Stimulated activated CD4-positive, alpha-beta T cell treated with anti-CD3 and anti-CD28 coated beads, Interleukin-15, amount 100 ng/mL, for 48 hours (primary cell): Measurements from ENCODE around the gene B9D2.
A peak's percentile ranks its signal among the peaks of the same experiment; 100 is the strongest.
"Not testable (repeated sequence)": the region's sequence is repeated elsewhere in the genome, so short reads cannot be mapped to it uniquely, and the experiment has no call there.

Experiments used
- DNase-seq, 2 donors: peaks; one replicate each; pipeline ENCODE4 v3.0.0-alpha.2; 2020; ENCODE audit warnings: low read depth in 2 of 2

The B9D2 gene, protein sequence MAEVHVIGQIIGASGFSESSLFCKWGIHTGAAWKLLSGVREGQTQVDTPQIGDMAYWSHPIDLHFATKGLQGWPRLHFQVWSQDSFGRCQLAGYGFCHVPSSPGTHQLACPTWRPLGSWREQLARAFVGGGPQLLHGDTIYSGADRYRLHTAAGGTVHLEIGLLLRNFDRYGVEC

DNA sequence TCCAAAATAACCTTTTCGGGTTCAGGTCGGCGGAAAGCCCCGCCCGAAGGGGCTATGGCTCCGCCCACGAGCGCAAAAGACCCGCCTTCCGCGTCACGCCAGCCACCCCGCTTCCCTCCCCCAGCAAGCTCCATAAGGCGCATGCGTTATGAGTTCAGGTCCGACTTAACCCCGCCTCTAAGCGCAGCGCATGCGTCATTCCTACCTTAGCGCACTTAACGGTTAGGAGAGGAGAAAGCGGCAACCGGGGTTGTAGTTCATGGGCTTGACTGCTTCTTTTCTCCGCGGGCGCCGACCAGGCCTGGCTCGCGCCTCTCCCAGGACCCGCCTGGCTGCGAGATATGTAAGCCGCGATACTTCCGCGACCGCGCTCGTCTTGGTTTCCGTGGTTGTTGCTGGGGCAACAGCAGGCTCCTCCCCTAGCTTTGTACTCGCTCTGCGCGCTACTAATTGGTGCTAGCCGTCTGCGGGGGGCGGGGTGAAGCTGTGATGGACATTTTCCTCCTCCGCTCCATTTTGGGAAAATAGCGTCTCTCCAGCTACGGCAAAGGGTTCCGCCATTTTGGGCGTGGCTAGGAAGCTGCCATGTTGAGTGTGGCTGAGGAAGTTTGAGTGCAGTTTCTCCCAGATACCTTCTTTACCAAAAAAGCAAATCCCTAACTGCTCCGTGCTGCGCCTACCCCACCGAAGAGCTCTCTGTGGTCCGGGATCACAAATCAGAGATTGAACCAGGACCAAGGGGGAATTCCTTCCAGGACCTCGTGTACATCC, at the start of gene B9D2:
Gene B9D2, minus strand, starts transcription at position 397 of the 771 bp plus-strand sequence. CDS start 630 bp downstream, outside the sequence.
- DNase-seq: peak; percentile 95 to 97

DNA sequence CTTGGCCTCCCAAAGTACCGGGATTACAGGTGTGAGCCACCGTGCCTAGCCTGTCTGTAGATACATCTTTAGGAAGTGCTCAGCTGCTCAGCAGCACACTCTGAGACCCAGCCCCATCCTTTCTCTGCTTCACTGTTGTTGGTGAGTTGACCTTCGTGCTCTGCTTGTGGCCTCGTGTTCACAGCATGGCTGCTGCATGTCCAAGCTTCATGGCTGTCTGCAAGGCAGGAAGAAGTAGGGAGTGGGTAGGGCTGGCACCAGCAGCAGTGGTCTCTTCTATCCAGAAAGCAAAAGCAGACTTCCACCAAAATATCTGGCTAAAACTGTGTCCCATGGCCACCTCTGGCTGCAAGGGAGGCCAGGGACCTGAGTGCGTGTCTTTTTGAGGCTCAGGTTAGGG, 49.0 kb upstream of the B9D2 start:
- no peak for DNase-seq

DNA sequence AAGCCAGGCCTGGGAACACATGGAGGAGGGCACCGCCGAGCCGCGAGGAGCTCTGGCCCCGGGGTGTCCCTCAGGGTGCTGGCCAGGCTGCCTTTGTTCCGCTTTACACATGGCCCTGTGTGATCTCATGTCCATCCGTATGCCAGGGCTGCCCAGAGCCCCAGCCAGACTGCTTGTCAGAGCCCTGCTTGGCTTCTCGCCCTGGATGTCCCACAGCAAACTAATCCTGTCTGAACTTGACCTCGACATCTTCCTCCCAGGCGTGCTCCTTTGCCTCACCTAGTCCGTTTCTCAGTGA, 48.0 kb upstream of the B9D2 start:
- DNase-seq: no peak

DNA sequence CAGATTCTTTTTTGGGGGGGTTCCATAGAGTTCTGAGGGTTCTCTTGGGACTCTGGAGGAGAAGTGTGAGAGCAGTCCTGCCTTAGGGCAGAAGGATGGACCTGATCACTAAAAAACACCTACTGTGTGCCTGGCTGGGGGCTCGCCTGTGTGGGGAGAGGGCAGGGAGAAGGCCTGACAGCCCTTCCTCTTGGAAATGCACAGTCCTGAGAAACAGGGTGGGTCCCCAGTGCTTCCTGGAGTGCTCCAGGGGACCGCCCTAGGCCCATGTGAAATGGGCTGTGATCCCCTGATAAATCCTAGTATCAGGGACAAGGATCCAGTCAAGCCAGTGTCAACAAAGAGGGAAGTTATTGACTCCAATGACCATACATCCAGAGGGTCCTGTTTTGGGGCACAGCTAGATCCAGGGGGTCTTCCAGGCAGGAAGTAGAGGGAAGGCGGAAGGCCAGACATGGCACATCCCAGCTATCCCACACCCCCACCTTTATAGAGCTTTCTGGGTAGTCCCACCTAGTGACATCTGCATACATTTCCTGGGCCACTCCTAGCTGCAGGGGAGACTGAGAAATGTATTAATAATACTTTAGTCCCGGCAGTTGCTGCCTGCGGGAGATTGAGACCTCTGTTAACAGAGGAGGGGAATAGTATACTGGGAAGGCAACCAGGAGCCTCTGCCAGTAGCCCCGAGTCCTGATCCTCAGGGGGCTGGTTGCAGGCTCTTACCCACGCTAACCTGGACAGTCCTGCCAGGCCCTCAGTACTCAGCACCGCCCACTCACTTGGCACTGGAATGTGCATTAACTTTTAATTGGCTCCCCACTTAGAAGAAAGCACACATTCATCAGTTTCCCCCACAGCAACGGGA, 47.4 kb upstream of the B9D2 start:
- no peak for DNase-seq

DNA sequence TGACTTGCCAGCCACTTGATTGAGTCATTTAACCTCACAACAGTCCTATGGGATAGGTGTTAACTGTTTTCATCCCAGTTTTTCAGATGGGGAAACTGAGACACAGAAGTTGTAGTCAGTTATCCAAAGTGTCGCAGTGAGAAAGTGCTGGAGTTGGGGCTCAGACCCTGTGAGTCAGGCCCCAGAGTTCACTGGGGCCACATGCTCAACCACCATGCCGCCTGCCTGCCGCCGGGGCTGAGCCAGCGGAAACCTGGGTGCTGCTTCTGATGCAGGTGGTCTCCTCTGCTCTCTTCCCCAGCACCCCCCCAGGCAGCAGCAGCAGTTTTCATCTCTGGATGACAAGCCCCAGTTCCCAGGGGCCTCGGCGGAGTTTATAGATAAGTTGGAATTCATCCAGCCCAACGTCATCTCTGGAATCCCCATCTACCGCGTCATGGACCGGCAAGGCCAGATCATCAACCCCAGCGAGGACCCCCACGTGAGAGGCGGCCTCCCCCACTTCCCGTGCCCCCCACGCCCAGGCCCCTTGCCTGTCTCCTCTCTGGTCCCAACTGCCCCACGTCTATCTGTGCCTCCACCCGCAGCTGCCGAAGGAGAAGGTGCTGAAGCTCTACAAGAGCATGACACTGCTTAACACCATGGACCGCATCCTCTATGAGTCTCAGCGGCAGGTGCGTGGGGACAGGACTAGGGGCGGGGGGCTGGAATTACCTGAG, 46.5 kb upstream of the B9D2 start:
- no peak for DNase-seq

DNA sequence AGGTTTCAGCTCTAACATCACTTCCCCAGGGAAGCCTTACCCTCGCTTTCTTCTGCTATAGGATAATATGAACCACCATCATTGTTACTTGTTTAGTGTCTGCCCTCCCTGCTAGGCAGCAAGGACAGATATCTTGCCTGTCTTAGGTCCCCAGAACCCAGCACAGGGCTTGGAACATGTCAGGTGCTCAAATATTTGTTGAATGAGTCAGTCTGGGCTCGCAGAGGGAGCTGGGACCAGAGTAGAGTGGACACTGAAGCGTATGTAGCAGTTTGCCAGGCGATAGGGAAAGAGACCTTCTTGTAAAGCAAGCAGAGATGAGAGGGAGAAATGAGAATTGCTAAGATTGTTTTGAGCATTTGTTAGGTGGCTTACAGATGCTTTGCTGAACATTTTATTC, 45.3 kb upstream of the B9D2 start:
- no peak for DNase-seq

DNA sequence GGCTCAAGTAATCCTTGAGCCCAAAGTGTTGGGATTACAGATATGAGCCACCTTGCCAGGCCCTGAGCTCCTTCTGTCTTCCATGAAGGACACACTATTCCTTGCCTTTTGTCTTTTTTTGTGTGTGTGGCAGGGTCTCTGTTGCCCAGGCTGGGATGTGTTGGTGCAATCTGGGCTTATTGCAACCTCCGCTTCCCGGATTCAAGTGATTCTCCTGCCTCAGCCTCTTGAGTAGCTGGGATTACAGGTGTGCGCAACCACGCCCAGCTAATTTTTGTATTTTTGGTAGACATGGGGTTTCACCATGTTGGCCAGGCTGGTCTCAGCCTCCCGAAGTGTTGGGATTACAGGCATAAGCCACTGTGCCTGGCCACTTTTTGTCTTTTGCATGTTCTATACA, 44.9 kb upstream of the B9D2 start:
- DNase-seq: not testable (repeated sequence)

DNA sequence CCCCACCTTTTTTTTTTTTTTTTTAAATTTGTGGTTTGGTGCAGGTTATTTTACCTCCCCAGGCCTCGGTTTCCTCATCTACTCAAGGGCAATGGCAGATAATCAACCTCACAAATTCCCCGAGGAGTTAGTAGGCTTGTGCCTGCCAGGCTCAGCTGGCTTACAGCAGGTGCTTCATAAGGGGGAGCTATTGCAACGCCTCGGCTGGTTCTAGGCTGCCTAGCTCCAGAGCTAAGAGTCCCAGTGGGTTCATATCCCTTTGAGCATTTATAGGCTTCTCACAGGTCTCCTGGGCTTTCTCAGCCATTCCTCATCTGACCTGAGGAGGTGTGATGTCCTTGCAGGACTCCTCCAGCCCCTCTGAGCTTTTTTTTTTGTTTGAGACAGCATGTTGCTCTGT, 44.3 kb upstream of the B9D2 start:
- DNase-seq: no peak

DNA sequence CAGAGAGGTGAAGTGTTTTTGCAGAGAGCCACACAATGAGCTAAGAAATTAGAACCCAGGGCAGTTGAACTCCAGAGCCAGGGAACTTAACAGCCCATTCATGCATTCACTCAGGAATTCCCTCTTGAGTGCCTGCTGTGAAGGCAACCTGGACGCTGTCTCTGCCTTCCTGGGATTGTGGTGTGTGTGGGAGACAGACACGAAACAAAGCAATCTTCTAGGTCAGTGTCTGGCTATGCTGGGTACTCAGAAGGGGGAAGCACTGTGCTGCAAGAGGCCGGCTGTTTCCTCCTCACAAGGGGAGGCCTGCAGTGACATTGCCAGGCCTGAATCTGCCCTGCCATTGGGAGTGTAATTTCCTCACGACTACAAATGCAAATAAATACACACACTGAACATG, 43.3 kb upstream of the B9D2 start:
- no peak for DNase-seq

DNA sequence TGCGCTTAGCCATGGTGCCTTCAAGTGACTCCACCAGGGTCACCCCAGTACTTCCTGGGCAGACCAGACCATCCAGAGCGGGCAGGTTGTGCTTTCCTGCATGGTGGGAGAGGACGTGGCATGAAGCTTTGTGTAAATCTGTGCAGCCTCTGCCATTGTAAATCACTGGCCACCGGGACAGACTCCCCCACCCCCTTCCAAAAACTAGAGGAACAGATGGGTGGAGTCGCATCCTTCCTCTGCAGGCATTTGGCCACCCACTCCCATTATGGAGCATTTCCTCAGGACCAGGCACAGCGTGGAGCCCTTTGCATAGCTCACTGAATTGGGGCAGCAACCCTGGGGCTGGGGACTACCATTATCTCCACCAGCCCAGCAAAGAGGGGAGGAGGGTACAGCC, 41.8 kb upstream of the B9D2 start:
- DNase-seq: no peak

DNA sequence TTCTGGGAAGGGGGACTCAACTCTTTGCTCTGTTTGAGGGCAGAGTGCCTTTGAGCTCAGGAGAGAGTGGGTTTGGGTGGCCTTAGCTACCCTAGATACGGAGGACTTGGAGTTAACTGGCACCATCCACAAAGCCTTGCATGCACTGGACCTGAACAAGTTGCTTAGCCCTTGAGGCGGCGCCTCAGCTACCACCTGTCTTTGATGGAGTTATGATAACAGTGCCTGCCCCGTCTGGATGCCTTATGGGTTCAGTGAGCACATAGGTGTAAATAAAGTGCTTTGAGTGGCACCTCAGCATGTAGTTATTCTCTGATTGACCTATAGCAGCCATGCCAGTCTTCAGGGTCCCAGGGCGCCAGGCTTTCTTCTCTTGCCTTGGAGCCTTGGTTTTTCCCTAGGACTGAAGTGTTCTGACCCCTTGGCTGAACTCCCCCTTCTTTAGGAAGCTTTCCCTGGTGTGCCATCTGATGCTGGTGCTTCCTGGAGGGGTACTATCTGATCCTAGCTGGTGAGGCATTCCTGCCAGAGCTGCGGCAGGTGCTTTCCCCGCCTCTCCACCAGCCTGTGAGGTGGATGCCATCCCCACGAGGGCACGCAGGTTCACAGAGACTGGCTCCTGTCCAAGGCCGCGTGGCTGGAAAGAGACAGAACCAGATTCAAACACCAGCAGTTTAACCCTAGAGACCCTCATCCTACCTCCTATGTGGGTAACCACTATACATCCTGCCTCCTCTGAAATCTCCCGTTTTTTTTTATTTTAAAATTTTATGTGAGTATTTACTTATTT, 39.4 kb upstream of the B9D2 start:
- no peak for DNase-seq

DNA sequence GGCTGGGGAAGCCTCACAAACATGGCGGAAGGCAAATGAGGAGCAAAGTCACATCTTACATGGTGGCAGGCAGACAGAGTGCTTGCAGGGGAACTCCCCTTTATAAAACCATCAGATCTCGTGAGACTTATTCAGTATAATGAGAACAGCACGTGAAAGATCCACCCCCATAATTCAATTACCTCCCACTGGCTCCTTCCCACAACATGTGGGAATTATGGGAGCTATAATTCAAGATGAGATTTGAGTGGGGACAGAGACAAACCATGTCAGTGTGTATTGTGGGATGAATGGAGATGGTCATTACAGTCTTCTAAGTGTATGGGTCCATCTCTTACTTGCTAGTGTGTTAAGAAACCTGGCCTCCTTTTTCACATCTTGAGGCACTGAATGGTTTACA, 38.1 kb upstream of the B9D2 start:
- no peak for DNase-seq

DNA sequence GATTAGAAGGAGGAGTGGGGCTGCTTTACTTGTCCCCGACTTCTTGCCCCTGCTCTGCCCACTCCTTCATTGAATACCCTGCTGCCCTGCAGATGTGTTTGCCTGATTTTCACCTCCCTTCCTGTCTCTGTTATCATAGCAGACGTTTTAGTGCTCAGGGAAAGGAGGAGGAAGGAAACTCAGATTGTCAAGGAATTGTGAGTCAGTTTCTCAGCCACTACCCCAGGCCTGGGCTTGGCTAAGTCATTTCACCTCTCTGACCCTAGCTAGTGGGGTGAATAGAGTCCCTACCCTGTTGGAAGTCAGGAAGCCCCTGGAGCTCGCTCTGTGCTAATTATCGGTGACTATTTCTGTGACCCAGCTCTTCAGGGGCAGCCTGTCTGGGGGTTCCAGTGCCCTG, 37.5 kb upstream of the B9D2 start:
- DNase-seq: no peak

DNA sequence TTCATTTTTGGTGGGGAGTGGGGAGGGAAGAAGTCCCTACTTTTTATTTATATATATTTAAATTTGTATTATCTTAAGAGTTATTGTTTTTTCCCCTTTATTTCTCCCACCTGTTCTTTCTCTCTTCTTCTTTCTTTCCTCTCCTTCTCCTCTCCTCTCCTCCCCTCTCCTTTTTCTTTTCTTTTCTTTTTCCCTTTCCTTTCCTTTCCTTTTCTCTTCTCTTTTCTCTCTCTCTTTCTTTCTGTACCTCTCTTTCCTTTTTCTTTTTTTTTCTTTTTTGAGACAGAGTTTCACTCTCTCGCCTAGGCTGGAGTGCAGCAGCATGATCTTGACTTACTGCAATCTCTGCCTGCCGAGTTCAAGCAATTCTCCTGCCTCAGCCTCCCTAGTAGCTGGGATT, 35.6 kb upstream of the B9D2 start:
- DNase-seq: no peak

DNA sequence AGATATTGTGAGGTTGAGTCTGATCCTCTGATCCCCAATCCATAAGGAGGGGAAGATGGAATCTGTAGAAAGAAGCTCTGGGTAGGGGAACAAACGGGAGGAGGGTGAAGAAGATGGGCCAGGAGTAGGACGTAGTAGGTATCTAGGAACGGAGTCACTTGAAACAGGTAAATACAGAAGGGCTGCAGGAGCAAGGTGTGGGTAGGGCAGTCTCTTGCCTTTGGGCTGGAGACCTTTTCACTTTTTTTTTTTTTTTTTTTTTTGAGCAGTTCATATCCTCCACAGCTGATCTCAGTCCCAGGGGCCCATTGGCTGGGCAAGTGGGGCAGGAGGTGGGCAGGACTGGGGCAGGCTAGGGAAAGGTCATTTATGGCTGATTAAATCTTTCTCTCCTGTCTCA, 35.1 kb upstream of the B9D2 start:
- DNase-seq: no peak

DNA sequence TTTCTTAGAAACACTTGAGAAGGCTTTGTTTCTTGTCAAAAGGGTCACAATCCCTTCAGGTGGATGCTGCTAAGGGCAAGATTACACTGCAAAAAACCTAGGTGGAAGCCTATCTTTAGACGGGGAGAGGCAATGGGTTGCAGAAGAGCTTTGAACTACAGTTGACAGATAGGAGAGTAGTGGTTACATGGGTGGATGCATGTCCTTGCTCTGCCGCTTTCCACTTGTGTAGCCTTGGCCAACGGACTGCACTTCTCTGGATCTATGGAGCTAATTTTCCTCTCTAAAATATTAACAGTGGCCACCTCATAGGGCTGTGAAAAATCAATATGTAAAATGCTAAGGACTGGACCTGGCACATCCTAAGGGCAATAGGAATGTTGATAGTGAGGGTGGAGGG, 34.6 kb upstream of the B9D2 start:
- no peak for DNase-seq

DNA sequence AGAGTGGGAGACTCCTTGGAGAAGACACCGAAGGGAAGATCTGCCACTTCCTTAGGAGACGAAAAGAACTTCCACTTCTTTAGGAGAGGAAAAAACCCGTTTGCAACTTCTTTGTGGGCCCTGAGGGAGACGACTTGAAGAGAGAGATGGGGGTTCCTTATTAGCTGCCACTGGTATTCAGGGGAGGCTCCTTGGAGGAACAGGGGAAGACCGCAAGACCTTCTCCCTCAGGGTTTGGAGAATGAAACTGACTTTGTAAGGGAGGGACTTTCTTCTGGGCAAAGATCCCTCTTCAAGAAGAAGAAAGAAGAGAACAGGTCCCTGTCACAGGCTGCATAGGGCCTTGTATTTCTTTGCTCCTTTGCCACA, 34.1 kb upstream of the B9D2 start:
- no peak for DNase-seq

DNA sequence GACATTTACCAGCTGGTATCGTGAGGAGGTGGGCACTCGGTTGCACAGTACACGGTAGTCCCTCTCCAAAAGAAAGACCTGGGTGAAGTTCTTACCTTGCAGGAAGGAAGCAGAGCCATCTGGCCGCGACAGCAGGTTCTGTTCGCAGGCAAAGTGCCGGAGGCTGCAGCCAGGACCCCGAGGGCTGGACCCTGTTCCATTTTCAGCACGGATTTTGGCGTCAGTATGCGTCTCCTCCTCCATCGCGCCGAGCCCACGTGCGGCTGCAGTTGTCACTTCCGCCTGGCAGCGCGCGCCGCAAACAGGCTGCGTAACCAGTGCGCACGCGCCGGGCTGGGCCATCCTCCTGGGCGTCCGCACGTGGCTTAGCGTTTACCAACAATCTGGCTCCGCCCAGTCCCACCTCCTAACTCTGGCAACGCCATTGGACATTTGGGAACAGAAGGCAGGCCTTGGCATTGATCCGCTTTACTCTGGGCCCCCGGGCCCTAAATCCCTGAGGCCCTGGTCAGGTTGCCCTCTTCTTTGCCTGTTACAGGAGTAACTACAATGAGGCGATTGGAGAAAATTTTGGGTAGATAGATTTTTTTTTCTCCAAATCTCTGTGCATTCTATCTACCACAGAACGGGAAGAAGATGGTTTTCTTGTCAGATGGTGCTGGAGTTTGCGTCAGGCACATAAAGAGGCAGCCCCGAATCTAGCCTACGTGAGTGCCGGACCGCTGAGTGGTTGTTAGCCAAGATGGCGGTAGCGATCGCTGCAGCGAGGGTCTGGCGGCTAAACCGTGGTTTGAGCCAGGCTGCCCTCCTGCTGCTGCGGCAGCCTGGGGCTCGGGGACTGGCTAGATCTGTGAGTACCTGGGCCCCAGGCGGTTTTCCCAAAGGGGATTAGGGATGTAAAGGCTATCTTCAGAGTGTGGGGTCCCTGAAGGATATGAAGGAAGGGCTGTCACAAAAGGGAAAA, 33.4 kb upstream of the B9D2 start, which contains the start of the genes BCKDHA and EXOSC5:
Gene BCKDHA, plus strand, starts transcription at position 733 of the 964 bp plus-strand sequence. Its CDS starts 10 bp downstream, at position 743.
Gene EXOSC5, minus strand, starts transcription at position 274 of the 964 bp plus-strand sequence. Its CDS starts 31 bp downstream, at position 243.
- peak; percentile 99 for DNase-seq

DNA sequence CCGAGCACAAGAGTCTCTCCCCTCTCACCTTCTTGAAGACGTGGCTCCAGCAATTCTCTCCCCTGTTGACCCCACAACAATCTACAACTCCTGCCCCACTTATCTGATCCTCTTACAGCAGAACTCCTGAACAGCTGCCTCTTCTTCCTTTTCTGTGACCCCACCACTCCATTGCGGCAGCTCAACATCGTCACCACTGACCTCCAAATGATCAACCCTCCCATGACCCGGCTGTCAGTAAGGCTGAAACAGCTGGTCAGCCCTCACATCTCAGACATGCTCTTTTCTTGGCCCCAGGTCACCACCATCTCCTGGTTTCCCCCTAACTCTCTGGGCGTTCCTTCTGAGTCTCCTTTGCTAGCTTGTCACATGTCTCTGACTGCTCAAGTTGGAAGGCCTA, 31.4 kb upstream of the B9D2 start:
- no peak for DNase-seq

DNA sequence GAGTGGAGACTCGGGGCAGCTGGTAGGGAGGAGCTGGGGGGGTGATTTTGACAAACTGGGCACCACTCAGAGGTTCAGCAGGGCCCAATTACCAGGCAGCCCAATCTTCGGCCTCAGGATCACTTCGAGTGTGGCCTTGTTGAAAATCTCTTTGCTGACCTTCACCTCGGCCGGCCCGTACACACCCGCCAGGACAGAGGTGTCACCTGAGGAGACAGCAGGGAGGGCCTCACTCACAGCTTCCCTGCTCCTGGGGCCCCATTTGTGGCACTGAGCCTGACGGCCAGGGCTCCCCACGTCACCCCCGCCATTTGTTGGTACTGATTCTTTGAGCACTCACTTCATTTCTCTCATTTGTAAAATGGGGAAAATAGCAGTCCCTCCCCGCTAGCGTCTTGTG, 28.8 kb upstream of the B9D2 start:
- no peak for DNase-seq
